ENCODE measurements around the gene SIRPG. TPM values are rescaled to one million over a fixed set of nuclear protein-coding genes. Genes with fewer than 3 reads are reported as not detected.

The SIRPG gene
- total and polyA plus RNA-seq, 10 of the 15 experiments (the other 5 are each of a cell fraction or from before 2014, with no cell fraction given): 1.1 to 13.0 (median 4.1) TPM

DNA sequence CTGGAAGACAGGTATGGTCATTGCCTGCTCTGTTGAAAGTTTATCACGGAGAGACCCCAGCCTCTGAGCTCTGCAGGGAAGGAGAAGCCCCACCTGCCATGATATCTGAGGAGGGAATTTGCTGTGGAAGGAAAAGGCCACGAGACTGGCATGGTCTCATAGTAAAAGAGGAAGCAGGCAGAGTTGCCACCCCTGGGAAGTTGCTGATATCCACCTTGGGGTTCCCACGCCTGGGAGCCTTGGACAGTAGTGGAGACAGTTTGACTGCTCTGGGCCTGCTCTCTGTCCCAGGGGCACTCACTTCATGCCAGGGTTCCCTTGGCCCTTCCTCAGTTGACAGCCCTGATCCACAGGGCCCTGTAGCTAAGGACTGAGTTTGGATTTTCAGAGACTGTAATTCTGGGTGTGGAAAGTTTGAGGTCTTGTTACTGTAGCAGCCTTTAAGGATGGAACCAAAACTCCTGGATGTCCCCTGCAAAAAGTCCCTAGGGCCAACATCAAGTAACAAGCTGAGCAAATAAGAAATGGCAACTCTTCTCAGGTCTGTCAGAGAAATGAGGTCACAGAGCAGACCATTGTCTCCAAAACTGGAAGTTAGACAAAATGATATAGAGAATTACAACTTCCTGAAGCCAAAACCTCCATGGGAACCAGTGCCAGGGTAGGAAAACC is 30.9 kb downstream of the SIRPG start (continued):
- TF ChIP-seq, protein P1, sequence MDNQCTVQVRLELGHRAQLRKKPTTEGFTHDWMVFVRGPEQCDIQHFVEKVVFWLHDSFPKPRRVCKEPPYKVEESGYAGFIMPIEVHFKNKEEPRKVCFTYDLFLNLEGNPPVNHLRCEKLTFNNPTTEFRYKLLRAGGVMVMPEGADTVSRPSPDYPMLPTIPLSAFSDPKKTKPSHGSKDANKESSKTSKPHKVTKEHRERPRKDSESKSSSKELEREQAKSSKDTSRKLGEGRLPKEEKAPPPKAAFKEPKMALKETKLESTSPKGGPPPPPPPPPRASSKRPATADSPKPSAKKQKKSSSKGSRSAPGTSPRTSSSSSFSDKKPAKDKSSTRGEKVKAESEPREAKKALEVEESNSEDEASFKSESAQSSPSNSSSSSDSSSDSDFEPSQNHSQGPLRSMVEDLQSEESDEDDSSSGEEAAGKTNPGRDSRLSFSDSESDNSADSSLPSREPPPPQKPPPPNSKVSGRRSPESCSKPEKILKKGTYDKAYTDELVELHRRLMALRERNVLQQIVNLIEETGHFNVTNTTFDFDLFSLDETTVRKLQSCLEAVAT (IDR thresholded peaks at IDR 0.05): no peak
- no peak for TF ChIP-seq NFXL1 (IDR thresholded peaks at IDR 0.05; ENCODE audit: borderline replicate concordance)
- no peak for TF ChIP-seq KAT2A (conservative IDR thresholded peaks at IDR 0.05; ENCODE audit: control insufficient read depth, low read depth, low read length)
- no peak for TF ChIP-seq NFYA (IDR thresholded peaks at IDR 0.05; ENCODE audit: borderline replicate concordance, low read depth, low read length)

DNA sequence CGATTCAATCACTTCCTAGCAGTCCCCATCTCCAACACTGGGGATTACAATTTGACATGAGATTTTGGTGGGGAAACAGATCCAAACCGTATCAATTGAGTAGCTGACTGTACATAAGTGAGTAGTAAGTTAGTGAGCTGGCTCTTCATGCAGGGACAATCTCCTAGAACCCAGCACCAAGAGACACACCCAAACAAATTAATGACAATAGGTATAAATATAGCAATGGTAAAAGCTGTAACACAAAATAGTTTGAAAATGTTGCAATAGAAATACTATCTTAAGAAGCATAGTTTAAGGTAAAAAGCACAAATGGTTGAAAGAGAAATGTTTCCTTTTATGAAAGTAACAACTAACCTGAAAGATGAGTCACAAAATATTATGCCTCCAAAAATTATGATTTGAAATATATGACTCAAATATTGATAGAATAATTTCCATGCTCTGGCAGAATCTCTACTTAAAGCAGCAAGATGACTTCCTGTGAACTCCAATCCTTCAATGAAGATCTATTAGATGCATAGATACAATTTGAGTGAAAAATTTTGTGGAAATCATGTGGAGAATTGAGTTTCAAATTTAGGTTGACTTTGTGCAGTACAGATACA is 32.4 kb downstream of the SIRPG start:
- in situ Hi-C loops (cut with MboI): no loop called here
- WGBS (ENCODE audit: insufficient coverage, insufficient replicate concordance, low lambda C conversion rate, missing lambda C conversion rate): 14% methylated on average over 2 of the region's 2 CpGs
- no peak for ATAC-seq

More for the DNA sequence above, 32.4 kb downstream of the SIRPG start:
- no peak for DNase-seq (ENCODE audit: low read depth, low spot score)
- Histone ChIP-seq H3K36me3 (ENCODE audit: control insufficient read depth in 2 of 2, insufficient read depth in 2 of 2, low read length in 1 of 2) (no peaks in the 10 kb centered on the region), H2AFZ (ENCODE audit: control insufficient read depth, low read depth, low read length) (no peak overlapping the region), H3K4me1 (ENCODE audit: control insufficient read depth, insufficient read depth, low read length) (peaks cover 25% of the 10 kb centered on the region), H3K9me3 (replicated peaks; ENCODE audit: control insufficient read depth, insufficient read depth, low read length) (no peaks in the 10 kb centered on the region; the same call in 2 of the 3 replicates), H3K4me2 (ENCODE audit: control insufficient read depth, insufficient read depth) (no peak overlapping the region), H3K9ac (ENCODE audit: control insufficient read depth, insufficient read depth, low read length) (no peak overlapping the region), H3K4me3 (no peak overlapping the region), H3K79me2 (ENCODE audit: control insufficient read depth, insufficient read depth, low read length) (no peaks in the 10 kb centered on the region; the same call in 1 of the 2 replicates), H4K20me1 (ENCODE audit: control insufficient read depth, insufficient read depth) (no peaks in the 10 kb centered on the region), H3K27ac (ENCODE audit: control insufficient read depth, insufficient read depth) (no peak overlapping the region), H3K27me3 (replicated peaks in 1 of 2; ENCODE audit: control insufficient read depth in 2 of 2, insufficient read depth in 2 of 2, low read length in 1 of 2) (no peaks in the 10 kb centered on the region)
- ChIA-PET RAD21 (ENCODE audit: unreplicated experiment) (interaction anchor here (2.3 kb wide), 1 partner anchor 109 kb away, joined by 5 read pairs; no protein-coding TSS in a partner anchor), CTCF (interaction anchor here (1.0 to 1.7 kb wide), 3 partner anchors 10 to 118 kb away, joined by 3 to 6 read pairs (median 5); no protein-coding TSS in a partner anchor), POLR2A (no interaction called here), SMC1A (ENCODE audit: uncharacterized antibody, unreplicated experiment) (interaction anchor here (1.0 to 2.2 kb wide), 3 partner anchors 12 to 91 kb away, joined by 3 to 11 read pairs (median 3); no protein-coding TSS in a partner anchor)
- FAIRE-seq: no peak
- intact Hi-C loops (cut with micrococcal nuclease; ENCODE audit: unreplicated experiment): no loop called here
- TF ChIP-seq, protein P2, sequence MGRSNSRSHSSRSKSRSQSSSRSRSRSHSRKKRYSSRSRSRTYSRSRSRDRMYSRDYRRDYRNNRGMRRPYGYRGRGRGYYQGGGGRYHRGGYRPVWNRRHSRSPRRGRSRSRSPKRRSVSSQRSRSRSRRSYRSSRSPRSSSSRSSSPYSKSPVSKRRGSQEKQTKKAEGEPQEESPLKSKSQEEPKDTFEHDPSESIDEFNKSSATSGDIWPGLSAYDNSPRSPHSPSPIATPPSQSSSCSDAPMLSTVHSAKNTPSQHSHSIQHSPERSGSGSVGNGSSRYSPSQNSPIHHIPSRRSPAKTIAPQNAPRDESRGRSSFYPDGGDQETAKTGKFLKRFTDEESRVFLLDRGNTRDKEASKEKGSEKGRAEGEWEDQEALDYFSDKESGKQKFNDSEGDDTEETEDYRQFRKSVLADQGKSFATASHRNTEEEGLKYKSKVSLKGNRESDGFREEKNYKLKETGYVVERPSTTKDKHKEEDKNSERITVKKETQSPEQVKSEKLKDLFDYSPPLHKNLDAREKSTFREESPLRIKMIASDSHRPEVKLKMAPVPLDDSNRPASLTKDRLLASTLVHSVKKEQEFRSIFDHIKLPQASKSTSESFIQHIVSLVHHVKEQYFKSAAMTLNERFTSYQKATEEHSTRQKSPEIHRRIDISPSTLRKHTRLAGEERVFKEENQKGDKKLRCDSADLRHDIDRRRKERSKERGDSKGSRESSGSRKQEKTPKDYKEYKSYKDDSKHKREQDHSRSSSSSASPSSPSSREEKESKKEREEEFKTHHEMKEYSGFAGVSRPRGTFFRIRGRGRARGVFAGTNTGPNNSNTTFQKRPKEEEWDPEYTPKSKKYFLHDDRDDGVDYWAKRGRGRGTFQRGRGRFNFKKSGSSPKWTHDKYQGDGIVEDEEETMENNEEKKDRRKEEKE (IDR thresholded peaks at IDR 0.05): no peak
- TF ChIP-seq POLR2A (IDR thresholded peaks at IDR 0.05; ENCODE audit: low read depth, low read length): no peak
- peak; percentile 57 for TF ChIP-seq JUNB (IDR thresholded peaks at IDR 0.05)
- BruUV-seq (replicated peaks): no TSS peak

Data from GM12878 (cell line).